Measurements from ENCODE around the gene TSPAN9. TPM values are rescaled to one million over a fixed set of nuclear protein-coding genes. Genes with fewer than 3 reads are reported as not detected.

TSPAN9 gene
- total RNA-seq, 1 donor from 2014 or later = 114 TPM

- peaks cover 33% of the 10 kb centered on the region for H3K27me3 Mint-ChIP-seq (ENCODE audit: unreplicated experiment)
- H3K9me3 Mint-ChIP-seq (ENCODE audit: unreplicated experiment) = no peaks in the 10 kb centered on the region
- H3K27ac Mint-ChIP-seq (ENCODE audit: unreplicated experiment) = no peak overlapping the region
- no peaks in the 10 kb centered on the region for H3K36me3 Mint-ChIP-seq (ENCODE audit: unreplicated experiment)
- H3K4me1 Mint-ChIP-seq (ENCODE audit: unreplicated experiment) = peaks cover 9% of the 10 kb centered on the region
- no peak for TF ChIP-seq CTCF (IDR thresholded peaks at IDR 0.05)
- H3K4me3 Mint-ChIP-seq (ENCODE audit: unreplicated experiment) = no peak overlapping the region
- DNase-seq (ENCODE audit: extremely low spot score, unreplicated experiment) = no peak
These were observed 230.9 kb downstream of the TSPAN9 start for GRCh38 chr12:3308063-3308462.

DNA sequence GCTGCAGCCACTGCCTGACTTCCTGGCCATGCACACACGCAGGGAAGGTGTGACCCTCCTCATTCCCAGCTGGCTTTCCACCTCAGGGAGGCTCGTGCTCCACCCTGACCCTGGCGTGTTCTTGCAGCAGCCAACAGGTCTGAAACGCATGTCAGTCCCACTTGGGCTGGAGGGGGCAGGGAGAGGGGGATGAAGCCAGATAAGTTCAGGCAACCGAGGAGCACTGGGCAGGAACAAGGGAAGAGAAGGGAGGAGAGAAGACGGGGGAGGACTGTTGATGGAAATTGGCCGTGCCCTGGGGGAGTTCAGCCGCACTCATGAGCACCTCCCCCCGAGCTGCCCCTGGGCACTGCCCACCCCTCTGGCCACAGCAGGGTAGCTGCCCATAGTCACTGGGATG is 231.4 kb downstream of the TSPAN9 start:
- Mint-ChIP-seq H3K36me3 (ENCODE audit: unreplicated experiment) (no peaks in the 10 kb centered on the region), H3K4me1 (ENCODE audit: unreplicated experiment) (peaks cover 9% of the 10 kb centered on the region), H3K27ac (ENCODE audit: unreplicated experiment) (no peak overlapping the region), H3K9me3 (ENCODE audit: unreplicated experiment) (no peaks in the 10 kb centered on the region), H3K27me3 (ENCODE audit: unreplicated experiment) (peaks cover 38% of the 10 kb centered on the region), H3K4me3 (ENCODE audit: unreplicated experiment) (no peak overlapping the region)
- no peak for DNase-seq (ENCODE audit: extremely low spot score, unreplicated experiment)
- no peak for TF ChIP-seq CTCF (IDR thresholded peaks at IDR 0.05)

GRCh38 chr12:3309805-3310204 is 232.6 kb downstream of the TSPAN9 start:
- Mint-ChIP-seq H3K27ac (ENCODE audit: unreplicated experiment) (no peak overlapping the region), H3K4me1 (ENCODE audit: unreplicated experiment) (peaks cover under 1% of the 10 kb centered on the region), H3K36me3 (ENCODE audit: unreplicated experiment) (no peaks in the 10 kb centered on the region), H3K4me3 (ENCODE audit: unreplicated experiment) (no peak overlapping the region), H3K9me3 (ENCODE audit: unreplicated experiment) (no peaks in the 10 kb centered on the region), H3K27me3 (ENCODE audit: unreplicated experiment) (peaks cover 50% of the 10 kb centered on the region)
- no peak for DNase-seq (ENCODE audit: extremely low spot score, unreplicated experiment)
- no peak for TF ChIP-seq CTCF (IDR thresholded peaks at IDR 0.05)

DNA sequence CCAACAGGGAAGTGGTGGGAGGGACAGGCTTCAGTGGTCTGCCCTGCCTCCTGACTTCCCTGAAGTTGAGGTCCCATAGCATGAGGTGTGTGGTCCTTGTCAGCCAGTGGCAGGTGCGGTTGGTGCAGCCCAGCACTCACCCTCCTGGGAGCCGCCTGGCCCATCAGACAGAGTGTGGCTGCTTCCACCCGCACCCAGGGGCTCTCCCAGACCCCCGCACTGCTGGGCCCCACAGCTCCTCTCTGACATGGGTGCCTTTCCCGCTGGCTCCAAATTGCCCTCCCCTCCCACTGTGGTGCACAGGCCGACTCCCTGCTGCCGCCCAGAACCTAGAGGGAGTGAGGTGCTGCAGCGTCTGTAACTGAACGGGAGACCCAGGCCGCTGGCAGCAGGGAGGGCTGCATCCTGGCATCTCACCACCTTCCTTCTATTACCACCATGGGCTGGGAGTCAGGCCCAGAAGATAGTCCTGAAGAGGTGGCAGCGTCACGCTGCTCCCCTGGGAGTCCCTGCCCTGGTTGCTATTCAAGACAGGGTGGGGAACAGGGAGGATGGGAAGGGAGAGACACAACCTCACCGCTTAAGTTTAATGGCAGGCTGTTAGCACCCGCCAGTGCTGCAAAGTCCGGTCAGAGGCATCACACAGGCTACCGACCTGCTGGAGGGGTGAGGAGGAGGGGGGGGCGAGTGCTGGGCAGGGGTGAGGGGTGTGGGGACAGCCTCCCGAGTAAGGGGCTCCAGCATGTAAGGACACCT is 233.3 kb downstream of the TSPAN9 start:
- no peak for TF ChIP-seq CTCF (IDR thresholded peaks at IDR 0.05)
- Mint-ChIP-seq H3K4me3 (ENCODE audit: unreplicated experiment) (no peak overlapping the region), H3K27me3 (ENCODE audit: unreplicated experiment) (peaks cover 56% of the 10 kb centered on the region), H3K4me1 (ENCODE audit: unreplicated experiment) (peaks cover 5% of the 10 kb centered on the region), H3K36me3 (ENCODE audit: unreplicated experiment) (no peaks in the 10 kb centered on the region), H3K27ac (ENCODE audit: unreplicated experiment) (no peak overlapping the region), H3K9me3 (ENCODE audit: unreplicated experiment) (no peaks in the 10 kb centered on the region)
- no peak for DNase-seq (ENCODE audit: extremely low spot score, unreplicated experiment)

- Mint-ChIP-seq H3K36me3 (ENCODE audit: unreplicated experiment) (no peaks in the 10 kb centered on the region), H3K4me1 (ENCODE audit: unreplicated experiment) (peaks cover 8% of the 10 kb centered on the region), H3K27ac (ENCODE audit: unreplicated experiment) (no peak overlapping the region), H3K27me3 (ENCODE audit: unreplicated experiment) (peaks cover 60% of the 10 kb centered on the region), H3K4me3 (ENCODE audit: unreplicated experiment) (no peak overlapping the region), H3K9me3 (ENCODE audit: unreplicated experiment) (no peaks in the 10 kb centered on the region)
- no peak for TF ChIP-seq CTCF (IDR thresholded peaks at IDR 0.05)
- DNase-seq (ENCODE audit: extremely low spot score, unreplicated experiment) = no peak
These were observed 233.8 kb downstream of the TSPAN9 start for GRCh38 chr12:3311027-3311402.
